Measurements from ENCODE around the gene TAMALIN. TPM values are rescaled to one million over a fixed set of nuclear protein-coding genes. Genes with fewer than 3 reads are reported as not detected.

The TAMALIN gene
- total RNA-seq, 2 experiments from 2014 or later = 1.8 to 2.2 TPM

- no peaks in the 10 kb centered on the region for H3K36me3 Mint-ChIP-seq
- H3K9me3 Mint-ChIP-seq (ENCODE audit: low read depth) = no peaks in the 10 kb centered on the region
- ATAC-seq (peak; percentile 60), DNase-seq (peak; percentile 94)
- peaks cover 4% of the 10 kb centered on the region for H3K27me3 Mint-ChIP-seq
- peak overlapping the region; percentile 80 for H3K4me3 Mint-ChIP-seq
- H3K27ac Mint-ChIP-seq = peak overlapping the region; percentile 98
- peaks cover 42% of the 10 kb centered on the region for H3K4me1 Mint-ChIP-seq
- CTCF ChIA-PET = interaction anchor here (1.0 to 12.6 kb wide), 21 partner anchors 10 to 203 kb away, joined by 3 to 410 read pairs (median 13); partner anchors contain the start of genes ATG101, NR4A1, SMIM41 and TAMALIN
These were observed 16.6 kb downstream of the TAMALIN start for GRCh38 chr12:52023182-52023975.

- CTCF ChIA-PET = interaction anchor here (1.0 to 12.6 kb wide), 25 partner anchors 10 to 604 kb away, joined by 3 to 410 read pairs (median 11); partner anchors contain the start of genes ACVR1B, ATG101, NR4A1 and SMIM41
- peak overlapping the region; percentile 80 for H3K4me3 Mint-ChIP-seq
- ATAC-seq (peak; percentile 17), DNase-seq (no peak)
- H3K27me3 Mint-ChIP-seq = peaks cover 4% of the 10 kb centered on the region
- no peaks in the 10 kb centered on the region for H3K36me3 Mint-ChIP-seq
- no peaks in the 10 kb centered on the region for H3K9me3 Mint-ChIP-seq (ENCODE audit: low read depth)
- peak overlapping the region; percentile 98 for H3K27ac Mint-ChIP-seq
- H3K4me1 Mint-ChIP-seq = peaks cover 42% of the 10 kb centered on the region
These were observed 17.4 kb downstream of the TAMALIN start for GRCh38 chr12:52023976-52024688.

GRCh38 chr12:52024845-52025230, 18.1 kb downstream of the TAMALIN start:
- Mint-ChIP-seq H3K27ac (peak overlapping the region; percentile 98), H3K27me3 (peaks cover 4% of the 10 kb centered on the region), H3K9me3 (ENCODE audit: low read depth) (no peaks in the 10 kb centered on the region), H3K36me3 (no peaks in the 10 kb centered on the region), H3K4me3 (peak overlapping the region; percentile 80), H3K4me1 (peaks cover 42% of the 10 kb centered on the region)
- DNase-seq (peak; percentile 85), ATAC-seq (peak; percentile 46)
- CTCF ChIA-PET = interaction anchor here (0.7 to 12.6 kb wide), 41 partner anchors 11 to 981 kb away, joined by 3 to 410 read pairs (median 6); partner anchors contain the start of genes ACVR1B, ANKRD33, ATG101 and EIF4B

GRCh38 chr12:52026263-52026662, 19.5 kb downstream of the TAMALIN start:
- peaks cover 6% of the 10 kb centered on the region for H3K27me3 Mint-ChIP-seq
- H3K27ac Mint-ChIP-seq = peak overlapping the region; percentile 98
- DNase-seq = no peak
- CTCF ChIA-PET = interaction anchor here (0.6 to 12.6 kb wide), 24 partner anchors 10 to 198 kb away, joined by 3 to 410 read pairs (median 9); partner anchors contain the start of genes ANKRD33, ATG101, NR4A1 and SMIM41
- no peak overlapping the region for H3K4me3 Mint-ChIP-seq
- no peaks in the 10 kb centered on the region for H3K9me3 Mint-ChIP-seq (ENCODE audit: low read depth)
- H3K4me1 Mint-ChIP-seq = peaks cover 31% of the 10 kb centered on the region
- H3K36me3 Mint-ChIP-seq = no peaks in the 10 kb centered on the region
- ATAC-seq = no peak

GRCh38 chr12:52027085-52027843, 20.5 kb downstream of the TAMALIN start:
- no peak for ATAC-seq
- no peak overlapping the region for H3K27ac Mint-ChIP-seq
- no peak for DNase-seq
- H3K9me3 Mint-ChIP-seq (ENCODE audit: low read depth) = no peaks in the 10 kb centered on the region
- H3K27me3 Mint-ChIP-seq = peaks cover 6% of the 10 kb centered on the region
- CTCF ChIA-PET = interaction anchor here (0.6 to 12.6 kb wide), 9 partner anchors 9 to 194 kb away, joined by 3 to 410 read pairs (median 182); partner anchors contain the start of genes ATG101, NR4A1 and SMIM41
- no peaks in the 10 kb centered on the region for H3K36me3 Mint-ChIP-seq
- H3K4me1 Mint-ChIP-seq = peaks cover 31% of the 10 kb centered on the region
- no peak overlapping the region for H3K4me3 Mint-ChIP-seq

GRCh38 chr12:52029685-52030084, 22.9 kb downstream of the TAMALIN start:
- Mint-ChIP-seq H3K27ac (no peak overlapping the region), H3K4me3 (no peak overlapping the region), H3K4me1 (peaks cover 35% of the 10 kb centered on the region), H3K27me3 (peaks cover 3% of the 10 kb centered on the region), H3K36me3 (no peaks in the 10 kb centered on the region), H3K9me3 (ENCODE audit: low read depth) (no peaks in the 10 kb centered on the region)
- CTCF ChIA-PET = interaction anchor here (1.0 to 12.6 kb wide), 8 partner anchors 6 to 92 kb away, joined by 3 to 410 read pairs (median 6); partner anchors contain the start of genes ATG101, NR4A1 and SMIM41
- ATAC-seq (no peak), DNase-seq (no peak)

GRCh38 chr12:52032446-52032803, 25.7 kb downstream of the TAMALIN start:
- ATAC-seq (no peak), DNase-seq (no peak)
- peaks cover 24% of the 10 kb centered on the region for H3K4me1 Mint-ChIP-seq
- H3K36me3 Mint-ChIP-seq = no peaks in the 10 kb centered on the region
- peak overlapping the region; percentile 64 for H3K27ac Mint-ChIP-seq
- CTCF ChIA-PET = interaction anchor here (0.8 to 11.9 kb wide), 13 partner anchors 9 to 90 kb away, joined by 3 to 404 read pairs (median 11); partner anchors contain the start of genes ATG101 and NR4A1
- H3K9me3 Mint-ChIP-seq (ENCODE audit: low read depth) = no peaks in the 10 kb centered on the region
- H3K4me3 Mint-ChIP-seq = peak overlapping the region; percentile 61
- H3K27me3 Mint-ChIP-seq = peaks cover 18% of the 10 kb centered on the region

GRCh38 chr12:52032804-52033445, 26.2 kb downstream of the TAMALIN start:
- peaks cover 18% of the 10 kb centered on the region for H3K27me3 Mint-ChIP-seq
- H3K4me3 Mint-ChIP-seq = peak overlapping the region; percentile 61
- no peaks in the 10 kb centered on the region for H3K9me3 Mint-ChIP-seq (ENCODE audit: low read depth)
- no peaks in the 10 kb centered on the region for H3K36me3 Mint-ChIP-seq
- H3K4me1 Mint-ChIP-seq = peaks cover 24% of the 10 kb centered on the region
- peak; percentile 94 for ATAC-seq
- DNase-seq = peak; percentile 97
- CTCF ChIA-PET = interaction anchor here (0.8 to 11.9 kb wide), 13 partner anchors 9 to 89 kb away, joined by 3 to 404 read pairs (median 11); partner anchors contain the start of genes ATG101 and NR4A1
- H3K27ac Mint-ChIP-seq = peak overlapping the region; percentile 64

- no peak for ATAC-seq
These were observed 26.8 kb downstream of the TAMALIN start for GRCh38 chr12:52033446-52034140.

GRCh38 chr12:52035190-52035589, 28.4 kb downstream of the TAMALIN start:
- H3K27ac Mint-ChIP-seq = no peak overlapping the region
- H3K9me3 Mint-ChIP-seq (ENCODE audit: low read depth) = no peaks in the 10 kb centered on the region
- CTCF ChIA-PET = interaction anchor here (1.5 to 11.9 kb wide), 2 partner anchors 11 to 35 kb away, joined by 7 to 182 read pairs; partner anchors contain the start of gene ATG101
- DNase-seq (no peak), ATAC-seq (no peak)
- H3K4me1 Mint-ChIP-seq = peaks cover 30% of the 10 kb centered on the region
- H3K4me3 Mint-ChIP-seq = no peak overlapping the region
- no peaks in the 10 kb centered on the region for H3K36me3 Mint-ChIP-seq
- peaks cover 22% of the 10 kb centered on the region for H3K27me3 Mint-ChIP-seq

More at GRCh38 chr12:52033446-52034140, 26.8 kb downstream of the TAMALIN start:
- CTCF ChIA-PET = interaction anchor here (1.2 to 11.9 kb wide), 11 partner anchors 10 to 89 kb away, joined by 3 to 404 read pairs (median 12); partner anchors contain the start of genes ATG101 and NR4A1
- DNase-seq = no peak
- peak overlapping the region; percentile 61 for H3K4me3 Mint-ChIP-seq
- no peaks in the 10 kb centered on the region for H3K9me3 Mint-ChIP-seq (ENCODE audit: low read depth)
- H3K36me3 Mint-ChIP-seq = no peaks in the 10 kb centered on the region
- H3K4me1 Mint-ChIP-seq = peaks cover 29% of the 10 kb centered on the region
- peak overlapping the region; percentile 56 for H3K27ac Mint-ChIP-seq
- peaks cover 22% of the 10 kb centered on the region for H3K27me3 Mint-ChIP-seq

- peak overlapping the region; percentile 55 for H3K4me3 Mint-ChIP-seq
- ATAC-seq = no peak
- H3K27ac Mint-ChIP-seq = no peak overlapping the region
These were observed 29.2 kb downstream of the TAMALIN start for GRCh38 chr12:52035926-52036325.

More at GRCh38 chr12:52035926-52036325, 29.2 kb downstream of the TAMALIN start:
- Mint-ChIP-seq H3K9me3 (ENCODE audit: low read depth) (no peaks in the 10 kb centered on the region), H3K36me3 (no peaks in the 10 kb centered on the region), H3K27me3 (peaks cover 20% of the 10 kb centered on the region), H3K4me1 (peaks cover 30% of the 10 kb centered on the region)
- CTCF ChIA-PET = interaction anchor here (1.3 to 11.9 kb wide), 2 partner anchors 12 to 37 kb away, joined by 4 to 182 read pairs; no protein-coding TSS in a partner anchor
- no peak for DNase-seq
